GM12874 (cell line): ENCODE data around the gene OS9.

Experiments used
- CTCF ChIP-seq: IDR thresholded peaks from 2 replicates; pipeline ENCODE4 v1.5.1; 2011; ENCODE audit warnings: low read depth, mild to moderate bottlenecking, control low read depth, low read length, moderate library complexity; ENCODE audit not compliant: insufficient read depth

The OS9 gene

GRCh38 chr12:57725851-57726150 lies 31.9 kb downstream of the OS9 start:
- no peak for TF ChIP-seq CTCF

- peak; percentile 25; the same call in 1 of the 2 replicates for TF ChIP-seq CTCF
Measured at GRCh38 chr12:57726151-57726883, 32.4 kb downstream of the OS9 start.

GRCh38 chr12:57726884-57727757 lies 33.2 kb downstream of the OS9 start:
- no peak for TF ChIP-seq CTCF

- no peak for TF ChIP-seq CTCF
Measured at GRCh38 chr12:57727758-57728395, 33.9 kb downstream of the OS9 start.

- no peak for TF ChIP-seq CTCF
Measured at GRCh38 chr12:57729321-57729844, 35.5 kb downstream of the OS9 start.

GRCh38 chr12:57730336-57731067 lies 36.6 kb downstream of the OS9 start:
- no peak for TF ChIP-seq CTCF
